NCI-H446 treated with DMSO at 0.1 percent for 48 hours (cell line): ENCODE results near the gene ANGEL2.
"Not testable (repeated sequence)": the region's sequence is repeated elsewhere in the genome, so short reads cannot be mapped to it uniquely, and the experiment has no call there.

ENCODE experiments used
- DNase-seq: peaks from one replicate; lab custom pipeline; 2025; lab: John Stamatoyannopoulos, UW

Gene ANGEL2

GRCh38 chr1:213015099-213016050 lies at the start of gene ANGEL2:
Gene ANGEL2 (minus strand): TSS chr1:213015867. CDS start chr1:213015671, 196 bp downstream.
- peak; percentile 95 for DNase-seq

GRCh38 chr1:213061263-213061662 lies 45.6 kb upstream of the ANGEL2 start:
- DNase-seq, result no peak

- no peak for DNase-seq
Observed at GRCh38 chr1:213060836-213061235, 45.2 kb upstream of the ANGEL2 start.

GRCh38 chr1:213057264-213058059 lies 41.8 kb upstream of the ANGEL2 start:
- DNase-seq, result no peak

- no peak for DNase-seq
Observed at GRCh38 chr1:213055767-213056166, 40.1 kb upstream of the ANGEL2 start.

- DNase-seq, result no peak
Observed at GRCh38 chr1:213054733-213055591, 39.3 kb upstream of the ANGEL2 start.

GRCh38 chr1:213054142-213054541 lies 38.5 kb upstream of the ANGEL2 start:
- no peak for DNase-seq

- no peak for DNase-seq
Observed at GRCh38 chr1:213053455-213053854, 37.8 kb upstream of the ANGEL2 start.

GRCh38 chr1:213051881-213052202 lies 36.2 kb upstream of the ANGEL2 start:
- DNase-seq, result no peak

GRCh38 chr1:213051127-213051880 lies 35.6 kb upstream of the ANGEL2 start, which contains the start of gene RPS6KC1:
Gene RPS6KC1 (plus strand): TSS chr1:213051241. CDS start chr1:213051405, 164 bp downstream.
- DNase-seq, result peak; percentile 74

- no peak for DNase-seq
Observed at GRCh38 chr1:213050745-213051126, 35.1 kb upstream of the ANGEL2 start.

- no peak for DNase-seq
Observed at GRCh38 chr1:213049232-213049631, 33.6 kb upstream of the ANGEL2 start.

- not testable (repeated sequence) for DNase-seq
Observed at GRCh38 chr1:213045321-213046226, 29.9 kb upstream of the ANGEL2 start.

GRCh38 chr1:213041443-213041842 lies 25.8 kb upstream of the ANGEL2 start:
- no peak for DNase-seq

GRCh38 chr1:213035573-213035972 lies 19.9 kb upstream of the ANGEL2 start:
- no peak for DNase-seq

GRCh38 chr1:213034713-213035112 lies 19.0 kb upstream of the ANGEL2 start:
- DNase-seq, result no peak

GRCh38 chr1:213032651-213033050 lies 17.0 kb upstream of the ANGEL2 start:
- no peak for DNase-seq

- DNase-seq, result not testable (repeated sequence)
Observed at GRCh38 chr1:213027024-213027423, 11.4 kb upstream of the ANGEL2 start.

- no peak for DNase-seq
Observed at GRCh38 chr1:213020016-213020415, 4.3 kb upstream of the ANGEL2 start.

- no peak for DNase-seq
Observed at GRCh38 chr1:213019450-213019849, 3.8 kb upstream of the ANGEL2 start.
